GM21723 (cell line): Measurements from ENCODE around the gene TCF4.

Source experiments
- ATAC-seq: cut with Tn5 transposase; IDR thresholded peaks from one replicate; pipeline ENCODE4 v1.9.1; 2021; ENCODE audit warnings: mild to moderate bottlenecking, moderate library complexity; ENCODE audit not compliant: unreplicated experiment

TCF4 gene

GRCh38 chr18:55588111-55588869 is at the start of gene TCF4:
TCF4 (minus strand) TSS chr18:55588192; CDS start chr18:55587116, 1,076 bp downstream.
- no peak for ATAC-seq

- no peak for ATAC-seq
Measured at GRCh38 chr18:55637204-55637603, 49.2 kb upstream of the TCF4 start.

- ATAC-seq = no peak
Measured at GRCh38 chr18:55635439-55635838, 47.4 kb upstream of the TCF4 start.

- ATAC-seq = no peak
Measured at GRCh38 chr18:55634545-55634944, 46.6 kb upstream of the TCF4 start.

- ATAC-seq = no peak
Measured at GRCh38 chr18:55633032-55633431, 45.0 kb upstream of the TCF4 start.

GRCh38 chr18:55629133-55629532 is 41.1 kb upstream of the TCF4 start:
- ATAC-seq = no peak

- no peak for ATAC-seq
Measured at GRCh38 chr18:55627007-55627406, 39.0 kb upstream of the TCF4 start.

- no peak for ATAC-seq
Measured at GRCh38 chr18:55625901-55626300, 37.9 kb upstream of the TCF4 start.

- ATAC-seq = no peak
Measured at GRCh38 chr18:55623626-55624025, 35.6 kb upstream of the TCF4 start.

- no peak for ATAC-seq
Measured at GRCh38 chr18:55610506-55610905, 22.5 kb upstream of the TCF4 start.

- ATAC-seq = no peak
Measured at GRCh38 chr18:55609160-55609825, 21.3 kb upstream of the TCF4 start.

- ATAC-seq = no peak
Measured at GRCh38 chr18:55608497-55608896, 20.5 kb upstream of the TCF4 start.

GRCh38 chr18:55607773-55608172 is 19.8 kb upstream of the TCF4 start:
- no peak for ATAC-seq

GRCh38 chr18:55605733-55606338 is 17.8 kb upstream of the TCF4 start:
- ATAC-seq = peak; percentile 91

GRCh38 chr18:55603775-55604174 is 15.8 kb upstream of the TCF4 start:
- no peak for ATAC-seq

- ATAC-seq = no peak
Measured at GRCh38 chr18:55593888-55594287, 5.9 kb upstream of the TCF4 start.

GRCh38 chr18:55592572-55592971 is 4.6 kb upstream of the TCF4 start:
- ATAC-seq = no peak

GRCh38 chr18:55592106-55592505 is 4.1 kb upstream of the TCF4 start:
- ATAC-seq = no peak

GRCh38 chr18:55589625-55590291 is 1.8 kb upstream of the TCF4 start:
- peak; percentile 89 for ATAC-seq

GRCh38 chr18:55588870-55589595 is 1.0 kb upstream of the TCF4 start:
- no peak for ATAC-seq
